ENCODE data around the gene RAB6A.

DNA sequence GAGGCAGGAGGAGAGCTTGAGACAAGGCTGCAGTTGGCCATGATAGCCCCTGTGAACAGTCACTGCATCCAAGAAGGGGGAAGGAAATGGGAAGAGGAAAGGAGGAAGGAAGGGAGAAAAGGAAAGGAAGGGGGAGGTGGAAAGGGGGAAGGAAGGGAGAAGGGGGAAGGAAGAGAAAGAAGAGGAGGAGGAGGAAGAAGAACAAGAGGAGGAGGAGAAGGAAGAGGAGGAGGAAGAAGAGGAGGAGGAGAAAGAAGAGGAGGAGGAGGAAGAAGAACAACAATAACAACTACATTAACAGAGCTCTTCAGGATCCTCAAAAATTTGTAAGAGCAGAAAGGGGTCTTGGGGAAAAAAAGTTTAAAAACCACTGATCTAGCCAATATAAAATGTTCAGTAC is 5.2 kb downstream of the RAB6A start:
- TF ChIP-seq, protein P1, sequence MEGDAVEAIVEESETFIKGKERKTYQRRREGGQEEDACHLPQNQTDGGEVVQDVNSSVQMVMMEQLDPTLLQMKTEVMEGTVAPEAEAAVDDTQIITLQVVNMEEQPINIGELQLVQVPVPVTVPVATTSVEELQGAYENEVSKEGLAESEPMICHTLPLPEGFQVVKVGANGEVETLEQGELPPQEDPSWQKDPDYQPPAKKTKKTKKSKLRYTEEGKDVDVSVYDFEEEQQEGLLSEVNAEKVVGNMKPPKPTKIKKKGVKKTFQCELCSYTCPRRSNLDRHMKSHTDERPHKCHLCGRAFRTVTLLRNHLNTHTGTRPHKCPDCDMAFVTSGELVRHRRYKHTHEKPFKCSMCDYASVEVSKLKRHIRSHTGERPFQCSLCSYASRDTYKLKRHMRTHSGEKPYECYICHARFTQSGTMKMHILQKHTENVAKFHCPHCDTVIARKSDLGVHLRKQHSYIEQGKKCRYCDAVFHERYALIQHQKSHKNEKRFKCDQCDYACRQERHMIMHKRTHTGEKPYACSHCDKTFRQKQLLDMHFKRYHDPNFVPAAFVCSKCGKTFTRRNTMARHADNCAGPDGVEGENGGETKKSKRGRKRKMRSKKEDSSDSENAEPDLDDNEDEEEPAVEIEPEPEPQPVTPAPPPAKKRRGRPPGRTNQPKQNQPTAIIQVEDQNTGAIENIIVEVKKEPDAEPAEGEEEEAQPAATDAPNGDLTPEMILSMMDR (IDR thresholded peaks at IDR 0.05 in 4 of 5, conservative IDR thresholded peaks at IDR 0.05 in 1 of 5) = no peak
- TF ChIP-seq POLR2A (IDR thresholded peaks at IDR 0.05) = no peak
